ENCODE results near the gene C11orf58.

The C11orf58 gene

GRCh38 chr11:16801288-16801980 is 63.0 kb downstream of the C11orf58 start:
- no peaks in the 10 kb centered on the region for H3K79me2 ChIP-seq
- H3K27ac ChIP-seq, result no peak overlapping the region
- H3K9me3 ChIP-seq (ENCODE audit: control insufficient read depth, low read length), result no peaks in the 10 kb centered on the region
- no peak overlapping the region for H2AFZ ChIP-seq
- no peaks in the 10 kb centered on the region for H3K27me3 ChIP-seq (ENCODE audit: control insufficient read depth, insufficient read depth, low read length)
- H3K4me2 ChIP-seq (ENCODE audit: low read length), result no peak overlapping the region
- TF ChIP-seq CTCF (IDR thresholded peaks at IDR 0.05), result no peak
- no peaks in the 10 kb centered on the region for H3K36me3 ChIP-seq (ENCODE audit: control insufficient read depth, insufficient read depth, low read length)
- H3K4me1 ChIP-seq, result peaks cover 3% of the 10 kb centered on the region
- H3K9ac ChIP-seq, result no peak overlapping the region
- no peak overlapping the region for H3K4me3 ChIP-seq (ENCODE audit: low read depth, low read length)

GRCh38 chr11:16804104-16804947 is 65.9 kb downstream of the C11orf58 start:
- peaks cover 5% of the 10 kb centered on the region for H3K4me1 ChIP-seq
- H2AFZ ChIP-seq, result no peak overlapping the region
- no peak overlapping the region for H3K4me2 ChIP-seq (ENCODE audit: low read length)
- H3K36me3 ChIP-seq (ENCODE audit: control insufficient read depth, insufficient read depth, low read length), result no peaks in the 10 kb centered on the region
- no peak overlapping the region for H3K27ac ChIP-seq
- no peaks in the 10 kb centered on the region for H3K79me2 ChIP-seq
- H3K4me3 ChIP-seq (ENCODE audit: low read depth, low read length), result no peak overlapping the region
- TF ChIP-seq CTCF (IDR thresholded peaks at IDR 0.05), result no peak
- H3K9me3 ChIP-seq (ENCODE audit: control insufficient read depth, low read length), result no peaks in the 10 kb centered on the region
- no peak overlapping the region for H3K9ac ChIP-seq
- H3K27me3 ChIP-seq (ENCODE audit: control insufficient read depth, insufficient read depth, low read length), result no peaks in the 10 kb centered on the region

- Histone ChIP-seq H3K4me2 (ENCODE audit: low read length) (no peak overlapping the region), H3K4me3 (ENCODE audit: low read depth, low read length) (no peak overlapping the region), H3K4me1 (peaks cover 5% of the 10 kb centered on the region), H3K9ac (no peak overlapping the region), H2AFZ (no peak overlapping the region), H3K36me3 (ENCODE audit: control insufficient read depth, insufficient read depth, low read length) (no peaks in the 10 kb centered on the region), H3K27me3 (ENCODE audit: control insufficient read depth, insufficient read depth, low read length) (no peaks in the 10 kb centered on the region), H3K27ac (no peak overlapping the region), H3K9me3 (ENCODE audit: control insufficient read depth, low read length) (no peaks in the 10 kb centered on the region), H3K79me2 (no peaks in the 10 kb centered on the region)
- no peak for TF ChIP-seq CTCF (IDR thresholded peaks at IDR 0.05)
These were observed 67.5 kb downstream of the C11orf58 start for GRCh38 chr11:16805938-16806337.

- Histone ChIP-seq H3K4me2 (ENCODE audit: low read length) (no peak overlapping the region), H3K9ac (no peak overlapping the region), H3K27me3 (ENCODE audit: control insufficient read depth, insufficient read depth, low read length) (no peaks in the 10 kb centered on the region), H3K9me3 (ENCODE audit: control insufficient read depth, low read length) (no peaks in the 10 kb centered on the region), H2AFZ (no peak overlapping the region), H3K4me3 (ENCODE audit: low read depth, low read length) (no peak overlapping the region), H3K36me3 (ENCODE audit: control insufficient read depth, insufficient read depth, low read length) (no peaks in the 10 kb centered on the region), H3K79me2 (no peaks in the 10 kb centered on the region), H3K4me1 (peaks cover 5% of the 10 kb centered on the region), H3K27ac (no peak overlapping the region)
- no peak for TF ChIP-seq CTCF (IDR thresholded peaks at IDR 0.05)
These were observed 68.3 kb downstream of the C11orf58 start for GRCh38 chr11:16806791-16807190.
